ENCODE measurements around the gene AP1M1.

The AP1M1 gene

GRCh38 chr19:16190736-16191135 is 7.0 kb upstream of the AP1M1 start:
- H3K79me2 ChIP-seq = peaks cover 24% of the 10 kb centered on the region
- no peak overlapping the region for H2AFZ ChIP-seq
- no peak overlapping the region for H3K4me2 ChIP-seq (ENCODE audit: low read length)
- H3K9me3 ChIP-seq (ENCODE audit: control insufficient read depth, low read length) = no peaks in the 10 kb centered on the region
- no peaks in the 10 kb centered on the region for H3K4me1 ChIP-seq
- no peak overlapping the region for H3K4me3 ChIP-seq (ENCODE audit: low read depth, low read length)
- no peak for TF ChIP-seq CTCF (IDR thresholded peaks at IDR 0.05)
- no peak overlapping the region for H3K27ac ChIP-seq
- H3K9ac ChIP-seq = no peak overlapping the region
- H3K36me3 ChIP-seq (ENCODE audit: control insufficient read depth, insufficient read depth, low read length) = no peaks in the 10 kb centered on the region
- H3K27me3 ChIP-seq (ENCODE audit: control insufficient read depth, insufficient read depth, low read length) = no peaks in the 10 kb centered on the region

GRCh38 chr19:16191216-16191908 is 6.3 kb upstream of the AP1M1 start:
- Histone ChIP-seq H2AFZ (no peak overlapping the region), H3K4me1 (no peaks in the 10 kb centered on the region), H3K36me3 (ENCODE audit: control insufficient read depth, insufficient read depth, low read length) (no peaks in the 10 kb centered on the region), H3K9ac (no peak overlapping the region), H3K9me3 (ENCODE audit: control insufficient read depth, low read length) (no peaks in the 10 kb centered on the region), H3K4me3 (ENCODE audit: low read depth, low read length) (no peak overlapping the region), H3K79me2 (peaks cover 18% of the 10 kb centered on the region), H3K27ac (no peak overlapping the region), H3K27me3 (ENCODE audit: control insufficient read depth, insufficient read depth, low read length) (no peaks in the 10 kb centered on the region), H3K4me2 (ENCODE audit: low read length) (no peak overlapping the region)
- no peak for TF ChIP-seq CTCF (IDR thresholded peaks at IDR 0.05)

GRCh38 chr19:16193466-16193865 is 4.2 kb upstream of the AP1M1 start:
- Histone ChIP-seq H3K27ac (no peak overlapping the region), H3K4me3 (ENCODE audit: low read depth, low read length) (no peak overlapping the region), H3K9me3 (ENCODE audit: control insufficient read depth, low read length) (no peaks in the 10 kb centered on the region), H3K27me3 (ENCODE audit: control insufficient read depth, insufficient read depth, low read length) (no peaks in the 10 kb centered on the region), H3K4me2 (ENCODE audit: low read length) (no peak overlapping the region), H3K9ac (no peak overlapping the region), H2AFZ (no peak overlapping the region), H3K4me1 (peaks cover 9% of the 10 kb centered on the region), H3K36me3 (ENCODE audit: control insufficient read depth, insufficient read depth, low read length) (no peaks in the 10 kb centered on the region), H3K79me2 (peaks cover 15% of the 10 kb centered on the region)
- no peak for TF ChIP-seq CTCF (IDR thresholded peaks at IDR 0.05)

- Histone ChIP-seq H3K36me3 (ENCODE audit: control insufficient read depth, insufficient read depth, low read length) (no peaks in the 10 kb centered on the region), H3K4me3 (ENCODE audit: low read depth, low read length) (peak overlapping the region; percentile 96), H3K4me2 (ENCODE audit: low read length) (peak overlapping the region; percentile 89), H3K9me3 (ENCODE audit: control insufficient read depth, low read length) (no peaks in the 10 kb centered on the region), H3K4me1 (peaks cover 14% of the 10 kb centered on the region), H3K27ac (peak overlapping the region; percentile 43), H3K9ac (no peak overlapping the region), H2AFZ (peak overlapping the region; percentile 100), H3K27me3 (ENCODE audit: control insufficient read depth, insufficient read depth, low read length) (no peaks in the 10 kb centered on the region), H3K79me2 (peaks cover 13% of the 10 kb centered on the region)
- no peak for TF ChIP-seq CTCF (IDR thresholded peaks at IDR 0.05)
Observed at GRCh38 chr19:16197188-16197621, 506 bp upstream of the AP1M1 start.

GRCh38 chr19:16198370-16198651 is 600 bp downstream of the AP1M1 start:
- peak overlapping the region; percentile 50 for H3K27ac ChIP-seq
- H3K9ac ChIP-seq = peak overlapping the region; percentile 3
- H3K79me2 ChIP-seq = peaks cover 13% of the 10 kb centered on the region
- no peaks in the 10 kb centered on the region for H3K9me3 ChIP-seq (ENCODE audit: control insufficient read depth, low read length)
- no peaks in the 10 kb centered on the region for H3K36me3 ChIP-seq (ENCODE audit: control insufficient read depth, insufficient read depth, low read length)
- H3K4me1 ChIP-seq = peaks cover 14% of the 10 kb centered on the region
- H3K4me3 ChIP-seq (ENCODE audit: low read depth, low read length) = peak overlapping the region; percentile 96
- no peak for TF ChIP-seq CTCF (IDR thresholded peaks at IDR 0.05)
- peak overlapping the region; percentile 100 for H2AFZ ChIP-seq
- H3K27me3 ChIP-seq (ENCODE audit: control insufficient read depth, insufficient read depth, low read length) = no peaks in the 10 kb centered on the region
- peak overlapping the region; percentile 89 for H3K4me2 ChIP-seq (ENCODE audit: low read length)

Measured in parathyroid adenoma (tissue), 2 donors.